Left kidney (tissue), 1 donor: ENCODE data around the gene NUP107. TPM values are rescaled to one million over a fixed set of nuclear protein-coding genes. Genes with fewer than 3 reads are reported as not detected.

Source experiments
- polyA plus RNA-seq: library from polyadenylated mRNA; unstranded; fragments of 120-200 nt; gene quantifications from one replicate; pipeline ENCODE4 v1.2.1, GENCODE V29; 2013; ENCODE audit not compliant: insufficient read length

NUP107 gene
- polyA plus RNA-seq, 1 donor, result 96.6 TPM

Other genes starting within 250 kb of the NUP107 start
- gene RAP1B, start 76.1 kb upstream of the NUP107 start, polyA plus RNA-seq, result 187 TPM
- gene SLC35E3, start 59.2 kb downstream of the NUP107 start, polyA plus RNA-seq, result 23.0 TPM
- gene MDM2, start 121.2 kb downstream of the NUP107 start, polyA plus RNA-seq, result 80.4 TPM
- 27.3 TPM for gene CPM, start 246.2 kb downstream of the NUP107 start, polyA plus RNA-seq